PC-3 (cell line): ENCODE results near the gene GPRC5B. TPM values are rescaled to one million over a fixed set of nuclear protein-coding genes. Genes with fewer than 3 reads are reported as not detected.
A peak's percentile ranks its signal among the peaks of the same experiment; 100 is the strongest.

Source experiments
- ATAC-seq: fragments of 200-7000 bp; cut with Tn5 transposase; 2 replicates; pipeline ENCODE4 v1.9.1; 2020; ENCODE audit warnings: mild to moderate bottlenecking, moderate library complexity
- BruUV-seq: library from RNA; stranded (reverse); fragments of 400-500 nt; replicated peaks from 2 replicates; lab custom pipeline; 2021; lab: Mats Ljungman, UMichigan
- CTCF ChIA-PET: fragments of 300-600 bp; sonication (Branson Sonifier 250); formaldehyde crosslinking; loops from one replicate; lab custom pipeline; 2022; ENCODE audit warnings: antibody characterized with exemption; lab: Charles Lee
- POLR2A ChIA-PET: fragments of 300-600 bp; sonication (Branson Sonifier 250); formaldehyde crosslinking; loops from one replicate; lab custom pipeline; 2022; ENCODE audit warnings: antibody characterized with exemption; ENCODE audit not compliant: unreplicated experiment; lab: Charles Lee
- DNase-seq: peaks from one replicate; pipeline ENCODE4 v3.0.0-alpha.2; 2015
- H2AFZ ChIP-seq: fragments of 300-600 bp; sonication (generic); 2 replicates; pipeline ENCODE4 v1.6.0; 2016; ENCODE audit warnings: antibody characterized with exemption, low read length
- H3F3A ChIP-seq: fragments of 300-600 bp; sonication (generic); one replicate; pipeline ENCODE4 v1.6.0; 2017; ENCODE audit warnings: antibody characterized with exemption, low read length, control low read depth, mild to moderate bottlenecking; ENCODE audit not compliant: unreplicated experiment
- H3K27ac ChIP-seq: fragments of 300-600 bp; sonication (generic); 2 replicates; pipeline ENCODE4 v1.5.1; 2016; ENCODE audit warnings: mild to moderate bottlenecking, low read length
- H3K27me3 ChIP-seq: fragments of 300-600 bp; sonication (generic); 2 replicates; pipeline ENCODE4 v1.6.1; 2016; ENCODE audit warnings: low read length, mixed read lengths
- H3K36me3 ChIP-seq: fragments of 300-600 bp; sonication (generic); 2 replicates; pipeline ENCODE4 v1.6.1; 2016; ENCODE audit warnings: low read depth, mixed run types, low read length, mixed read lengths
- H3K4me1 ChIP-seq: fragments of 300-600 bp; sonication (generic); 2 replicates; pipeline ENCODE4 v1.5.1; 2016; ENCODE audit warnings: low read length; ENCODE audit not compliant: insufficient read depth
- H3K4me2 ChIP-seq: fragments of 300-600 bp; sonication (generic); 2 replicates; pipeline ENCODE4 v1.6.0; 2016; ENCODE audit warnings: low read length
- H3K4me3 ChIP-seq: fragments of 300-600 bp; sonication (generic); 2 replicates; pipeline ENCODE4 v1.5.1; 2016; ENCODE audit warnings: mild to moderate bottlenecking, low read length, mixed read lengths
- H3K79me2 ChIP-seq: fragments of 300-600 bp; sonication (generic); 2 replicates; pipeline ENCODE4 v1.6.1; 2017; ENCODE audit warnings: low read length, mixed read lengths
- H3K9ac ChIP-seq: fragments of 300-600 bp; sonication (generic); 2 replicates; pipeline ENCODE4 v1.6.0; 2016; ENCODE audit warnings: mild to moderate bottlenecking, low read length
- H3K9me2 ChIP-seq: fragments of 300-600 bp; sonication (generic); replicated peaks from 2 replicates; pipeline ENCODE4 v1.6.1; 2016; ENCODE audit warnings: mixed run types, low read length, mixed read lengths
- H3K9me3 ChIP-seq: fragments of 300-600 bp; sonication (generic); 2 replicates; pipeline ENCODE4 v1.6.1; 2016; ENCODE audit warnings: low read length, mixed read lengths
- H4K20me1 ChIP-seq: fragments of 300-600 bp; sonication (generic); 2 replicates; pipeline ENCODE4 v1.6.1; 2016; ENCODE audit warnings: low read length, mixed read lengths
- CTCF ChIP-seq: fragments of 300-600 bp; sonication (generic); conservative IDR thresholded peaks from 2 replicates; pipeline ENCODE4 v1.5.1; 2017; ENCODE audit warnings: antibody characterized with exemption, low read depth, mild to moderate bottlenecking, low read length
- EZH2 ChIP-seq: fragments of 300-600 bp; sonication (generic); IDR thresholded peaks from one replicate; pipeline ENCODE4 v1.6.1; 2017; ENCODE audit warnings: antibody characterized with exemption, mild to moderate bottlenecking, low read length; ENCODE audit not compliant: unreplicated experiment
- EZH2phosphoT487 ChIP-seq: fragments of 300-600 bp; sonication (generic); IDR thresholded peaks from 2 replicates; pipeline ENCODE4 v1.6.1; 2018; ENCODE audit warnings: mild to moderate bottlenecking, antibody characterized with exemption, low read length, borderline replicate concordance
- intact Hi-C: fragments of 100-400 bp; cut with micrococcal nuclease; formaldehyde crosslinking; loops from 2 replicates; pipeline ENCODE4 v1.9.0; 2023
- total RNA-seq: library from RNA; depleted of rRNA; stranded (reverse); fragments of >200 nt; gene quantifications from 2 replicates; pipeline ENCODE4 v1.2.3, GENCODE V29; 2014

GPRC5B gene
- total RNA-seq, 1 experiment from 2014 or later: 5.5 TPM

GRCh38 chr16:19908921-19909320, 24.3 kb upstream of the GPRC5B start:
- no peak for ATAC-seq
- no peaks in the 10 kb centered on the region for H4K20me1 ChIP-seq
- no peak for DNase-seq
- no peak overlapping the region for H3K4me3 ChIP-seq
- no peaks in the 10 kb centered on the region for H3K27me3 ChIP-seq
- H3K4me1 ChIP-seq: no peaks in the 10 kb centered on the region
- H3K9me3 ChIP-seq: no peaks in the 10 kb centered on the region
- H3K36me3 ChIP-seq: no peaks in the 10 kb centered on the region
- CTCF ChIA-PET: no interaction called here
- H3K79me2 ChIP-seq: no peaks in the 10 kb centered on the region
- intact Hi-C loops: loop anchor here (10.0 kb wide), 1 partner anchor 66 kb away; no protein-coding TSS in a partner anchor
- H2AFZ ChIP-seq: no peak overlapping the region
- no TSS peak for BruUV-seq
- POLR2A ChIA-PET: no interaction called here
- no peaks in the 10 kb centered on the region for H3F3A ChIP-seq
- no peak for TF ChIP-seq CTCF
- TF ChIP-seq EZH2: no peak
- no peak for TF ChIP-seq EZH2phosphoT487
- H3K27ac ChIP-seq: no peak overlapping the region
- no peak overlapping the region for H3K9ac ChIP-seq
- H3K4me2 ChIP-seq: no peak overlapping the region
- H3K9me2 ChIP-seq: no peaks in the 10 kb centered on the region

GRCh38 chr16:19907161-19907992, 22.7 kb upstream of the GPRC5B start:
- H3F3A ChIP-seq: no peaks in the 10 kb centered on the region
- TF ChIP-seq EZH2 (no peak), EZH2phosphoT487 (no peak), CTCF (peak; percentile 89)
- H4K20me1 ChIP-seq: no peaks in the 10 kb centered on the region
- intact Hi-C loops: loop anchor here (1.0 to 10.0 kb wide), 3 partner anchors 67 to 475 kb away; no protein-coding TSS in a partner anchor
- H3K79me2 ChIP-seq: no peaks in the 10 kb centered on the region
- no peak overlapping the region for H3K9ac ChIP-seq
- no peaks in the 10 kb centered on the region for H3K36me3 ChIP-seq
- no peaks in the 10 kb centered on the region for H3K4me1 ChIP-seq
- H2AFZ ChIP-seq: peak overlapping the region; percentile 73
- H3K9me2 ChIP-seq: no peaks in the 10 kb centered on the region
- ChIA-PET CTCF (interaction anchor here (0.5 to 1.5 kb wide), 8 partner anchors 9 to 478 kb away, joined by 3 to 37 read pairs (median 4); no protein-coding TSS in a partner anchor), POLR2A (no interaction called here)
- no peaks in the 10 kb centered on the region for H3K27me3 ChIP-seq
- no peak overlapping the region for H3K27ac ChIP-seq
- peak; percentile 93 for ATAC-seq
- BruUV-seq: no TSS peak
- H3K4me2 ChIP-seq: peak overlapping the region; percentile 35
- DNase-seq: peak; percentile 80
- H3K4me3 ChIP-seq: no peak overlapping the region; the same call in 1 of the 2 replicates
- H3K9me3 ChIP-seq: no peaks in the 10 kb centered on the region

- H3K9me2 ChIP-seq: no peaks in the 10 kb centered on the region
- no peaks in the 10 kb centered on the region for H3K27me3 ChIP-seq
- POLR2A ChIA-PET: no interaction called here
- no peaks in the 10 kb centered on the region for H3K36me3 ChIP-seq
- H3K79me2 ChIP-seq: no peaks in the 10 kb centered on the region
- TF ChIP-seq CTCF (no peak), EZH2phosphoT487 (no peak), EZH2 (no peak)
- DNase-seq (no peak), ATAC-seq (no peak)
- no peak overlapping the region for H2AFZ ChIP-seq
- BruUV-seq: no TSS peak
- H3K4me2 ChIP-seq: no peak overlapping the region
- no peaks in the 10 kb centered on the region for H3K9me3 ChIP-seq
- H3K4me1 ChIP-seq: no peaks in the 10 kb centered on the region
- CTCF ChIA-PET: no interaction called here
- no peak overlapping the region for H3K9ac ChIP-seq
- intact Hi-C loops: loop anchor here (10.0 kb wide), 1 partner anchor 74 kb away; no protein-coding TSS in a partner anchor
- no peak overlapping the region for H3K27ac ChIP-seq
- H3F3A ChIP-seq: no peaks in the 10 kb centered on the region
- H4K20me1 ChIP-seq: no peaks in the 10 kb centered on the region
- no peak overlapping the region for H3K4me3 ChIP-seq
Observed at GRCh38 chr16:19901164-19901563, 16.5 kb upstream of the GPRC5B start.
